H7 (cell line): ENCODE measurements around the gene MINAR1. TPM values are rescaled to one million over a fixed set of nuclear protein-coding genes. Genes with fewer than 3 reads are reported as not detected.

Experiments
- DNase-seq: peaks from one replicate; pipeline ENCODE4 v3.0.0; 2012
- H3K27me3 ChIP-seq: 2 replicates; pipeline ENCODE4 v1.6.0; 2011; ENCODE audit warnings: mild to moderate bottlenecking, low read length; ENCODE audit not compliant: control insufficient read depth, insufficient read depth
- H3K36me3 ChIP-seq: replicated peaks from 2 replicates; pipeline ENCODE4 v1.5.1; 2011; ENCODE audit warnings: low read length; ENCODE audit not compliant: control insufficient read depth, insufficient read depth
- H3K4me3 ChIP-seq: 2 replicates; pipeline ENCODE4 v1.5.1; 2011; ENCODE audit warnings: low read depth, mild to moderate bottlenecking, control low read depth, low read length, moderate library complexity; ENCODE audit not compliant: insufficient read depth
- total RNA-seq: library from RNA; depleted of rRNA; stranded (reverse); fragments of >200 nt; shearing (Covaris generic); gene quantifications from 2 replicates; pipeline ENCODE4 v1.2.3, GENCODE V29; 2014

The MINAR1 gene
- total RNA-seq, 1 experiment from 2014 or later, result 1.0 TPM

GRCh38 chr15:79442911-79443310 is 10.8 kb downstream of the MINAR1 start:
- DNase-seq, result no peak

DNA sequence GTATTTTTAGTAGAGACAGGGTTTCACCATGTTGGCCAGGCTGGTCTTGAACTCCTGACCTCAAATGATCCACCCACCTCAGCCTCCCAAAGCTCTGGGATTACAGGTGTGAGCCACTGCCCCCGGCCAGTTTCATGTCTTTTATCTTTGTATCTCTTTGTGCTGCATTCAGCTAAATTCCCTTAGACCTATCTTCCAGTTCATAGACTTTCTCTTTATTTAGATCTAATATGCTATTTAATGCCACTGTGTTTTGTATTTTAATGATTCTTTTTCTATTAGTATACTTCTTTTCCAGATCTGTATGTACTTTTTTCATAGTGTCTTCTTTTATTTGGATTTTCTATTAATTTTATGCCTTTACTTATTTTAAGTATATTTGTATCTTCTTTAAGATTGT is 14.9 kb downstream of the MINAR1 start:
- no peak for DNase-seq
- Histone ChIP-seq H3K4me3 (no peak overlapping the region), H3K27me3 (no peaks in the 10 kb centered on the region), H3K36me3 (no peaks in the 10 kb centered on the region)

More at GRCh38 chr15:79442911-79443310, 10.8 kb downstream of the MINAR1 start:
- H3K36me3 ChIP-seq, result no peaks in the 10 kb centered on the region
- H3K4me3 ChIP-seq, result no peak overlapping the region
- H3K27me3 ChIP-seq, result no peaks in the 10 kb centered on the region

DNA sequence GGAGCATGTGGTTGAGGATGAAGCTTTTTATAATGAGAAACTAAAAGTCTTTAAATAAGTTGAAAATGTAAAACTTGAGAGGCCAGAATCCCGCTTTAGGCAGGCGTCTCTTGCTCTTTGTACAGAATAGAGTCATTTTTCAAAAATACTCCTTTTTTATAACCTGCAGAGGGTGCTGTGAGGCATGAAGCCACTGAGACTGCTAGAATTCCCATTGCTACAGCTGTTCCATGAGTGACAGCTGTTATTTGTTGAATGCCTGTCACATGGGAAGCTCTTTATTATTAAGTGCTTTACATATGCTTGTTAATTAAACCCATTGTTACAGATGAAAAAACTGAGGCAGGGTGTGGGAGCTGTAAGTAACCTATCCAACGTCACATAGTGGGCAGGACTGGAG is 18.5 kb downstream of the MINAR1 start:
- H3K36me3 ChIP-seq, result no peaks in the 10 kb centered on the region
- peak; percentile 40 for DNase-seq
- H3K27me3 ChIP-seq, result no peaks in the 10 kb centered on the region
- no peak overlapping the region for H3K4me3 ChIP-seq

GRCh38 chr15:79451361-79451999 is 19.3 kb downstream of the MINAR1 start:
- Histone ChIP-seq H3K36me3 (no peaks in the 10 kb centered on the region), H3K4me3 (no peak overlapping the region), H3K27me3 (no peaks in the 10 kb centered on the region)
- DNase-seq, result peak; percentile 58

- Histone ChIP-seq H3K36me3 (no peaks in the 10 kb centered on the region), H3K4me3 (no peak overlapping the region), H3K27me3 (no peaks in the 10 kb centered on the region)
- DNase-seq, result no peak
Observed at GRCh38 chr15:79452244-79453051, 20.3 kb downstream of the MINAR1 start.

DNA sequence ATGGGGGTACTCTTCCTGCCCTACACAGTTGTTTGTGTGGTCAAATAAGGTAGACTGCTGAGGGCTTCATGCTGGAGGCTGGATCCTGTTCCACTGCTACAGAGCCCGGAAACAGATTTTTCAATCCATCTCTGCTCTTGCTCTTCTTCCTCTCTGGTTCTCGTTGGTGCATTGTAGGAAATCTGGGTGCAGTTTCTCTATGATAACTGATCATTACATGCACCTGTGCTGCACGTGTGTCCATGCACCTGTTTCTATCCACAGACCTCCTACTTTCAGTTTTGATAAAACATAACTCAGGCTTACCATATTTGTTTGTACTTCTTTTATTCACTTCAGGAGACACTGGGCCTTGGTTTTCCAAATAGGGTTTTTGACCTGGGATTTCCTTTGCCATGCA is 21.3 kb downstream of the MINAR1 start:
- no peak for DNase-seq
- Histone ChIP-seq H3K27me3 (no peaks in the 10 kb centered on the region), H3K36me3 (no peaks in the 10 kb centered on the region), H3K4me3 (no peak overlapping the region)

DNA sequence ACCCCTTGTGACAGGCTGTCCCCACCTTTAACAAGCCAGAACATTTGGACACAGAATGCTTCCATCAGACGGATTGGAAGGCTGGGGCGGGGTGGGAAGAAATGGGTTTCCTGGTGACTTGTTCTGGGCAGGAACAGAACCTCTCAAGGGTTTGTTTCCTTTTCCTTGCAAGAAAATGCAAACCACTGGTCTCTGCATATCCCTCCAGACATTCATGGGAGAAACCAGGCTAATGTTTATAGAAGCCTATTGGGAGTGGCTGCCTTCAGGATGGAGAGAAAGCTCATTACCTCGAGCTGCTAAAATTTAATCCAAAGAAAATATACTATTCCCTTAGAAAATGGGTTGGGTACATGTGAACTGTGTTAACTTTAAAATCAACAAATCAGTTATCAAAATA is 21.9 kb downstream of the MINAR1 start:
- no peaks in the 10 kb centered on the region for H3K27me3 ChIP-seq
- DNase-seq, result no peak
- H3K4me3 ChIP-seq, result no peak overlapping the region
- no peaks in the 10 kb centered on the region for H3K36me3 ChIP-seq

- H3K27me3 ChIP-seq, result no peaks in the 10 kb centered on the region
- no peak for DNase-seq
- no peaks in the 10 kb centered on the region for H3K36me3 ChIP-seq
- no peak overlapping the region for H3K4me3 ChIP-seq
Observed at GRCh38 chr15:79455361-79455760, 23.2 kb downstream of the MINAR1 start.

DNA sequence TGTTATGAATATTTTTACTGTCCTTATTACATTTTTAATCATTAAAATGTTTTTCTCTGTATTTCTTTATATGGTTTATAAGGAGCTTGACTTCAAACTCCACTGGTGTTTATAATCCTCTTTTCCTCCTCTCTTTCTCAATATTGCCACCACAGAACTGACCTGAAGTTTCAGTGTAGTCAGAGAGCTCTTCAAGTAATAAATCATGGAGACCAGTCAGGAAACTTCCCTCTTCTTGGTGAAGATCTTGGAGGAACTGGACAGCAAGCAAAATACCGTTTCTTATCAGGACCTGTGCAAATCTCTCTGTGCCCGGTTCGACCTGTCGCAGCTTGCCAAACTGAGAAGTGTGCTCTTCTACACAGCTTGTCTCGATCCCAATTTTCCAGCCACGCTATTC is 23.8 kb downstream of the MINAR1 start:
- DNase-seq, result no peak
- Histone ChIP-seq H3K4me3 (no peak overlapping the region), H3K36me3 (no peaks in the 10 kb centered on the region), H3K27me3 (no peaks in the 10 kb centered on the region)

DNA sequence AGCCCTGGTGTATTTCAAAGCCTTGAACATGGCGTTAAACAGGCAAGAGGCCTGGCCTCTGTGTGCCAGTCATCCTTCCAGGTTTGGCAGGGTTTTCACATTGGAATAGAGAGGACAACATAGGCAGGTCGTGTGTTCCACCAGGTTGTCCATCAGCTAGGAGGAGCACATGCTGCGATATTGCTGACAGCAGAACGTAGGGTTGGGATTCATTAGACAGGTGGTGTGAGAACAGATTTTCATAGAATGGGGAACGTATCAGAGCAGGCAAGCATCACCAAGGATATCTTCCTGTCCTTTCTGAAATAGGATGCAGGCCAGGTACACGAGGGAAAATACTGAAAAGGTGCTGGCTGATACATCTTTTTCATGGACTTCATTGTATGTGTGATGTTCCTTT is 26.4 kb downstream of the MINAR1 start:
- no peaks in the 10 kb centered on the region for H3K27me3 ChIP-seq
- no peak overlapping the region for H3K4me3 ChIP-seq
- no peak for DNase-seq
- H3K36me3 ChIP-seq, result no peaks in the 10 kb centered on the region

DNA sequence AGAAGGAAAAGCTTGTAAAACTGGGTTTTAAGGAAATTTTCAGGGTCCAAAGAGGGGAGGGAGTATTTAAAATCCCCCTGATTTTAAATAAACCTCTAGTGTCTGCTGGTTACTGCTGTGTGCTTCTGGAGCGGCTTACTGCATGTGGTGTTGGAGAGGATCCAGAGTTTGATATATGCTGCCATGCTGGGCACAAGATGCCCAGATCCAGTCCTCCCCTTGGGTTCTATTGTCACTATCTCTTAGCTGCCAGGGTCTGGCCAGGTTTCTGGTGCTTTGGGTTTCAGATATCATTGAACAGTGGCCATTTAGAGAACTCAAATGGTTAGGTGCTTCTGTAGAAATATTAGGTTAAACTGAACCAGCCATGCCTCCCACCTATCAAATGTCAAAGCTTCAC is 27.5 kb downstream of the MINAR1 start:
- no peaks in the 10 kb centered on the region for H3K36me3 ChIP-seq
- no peak overlapping the region for H3K4me3 ChIP-seq
- H3K27me3 ChIP-seq, result no peaks in the 10 kb centered on the region
- no peak for DNase-seq

DNA sequence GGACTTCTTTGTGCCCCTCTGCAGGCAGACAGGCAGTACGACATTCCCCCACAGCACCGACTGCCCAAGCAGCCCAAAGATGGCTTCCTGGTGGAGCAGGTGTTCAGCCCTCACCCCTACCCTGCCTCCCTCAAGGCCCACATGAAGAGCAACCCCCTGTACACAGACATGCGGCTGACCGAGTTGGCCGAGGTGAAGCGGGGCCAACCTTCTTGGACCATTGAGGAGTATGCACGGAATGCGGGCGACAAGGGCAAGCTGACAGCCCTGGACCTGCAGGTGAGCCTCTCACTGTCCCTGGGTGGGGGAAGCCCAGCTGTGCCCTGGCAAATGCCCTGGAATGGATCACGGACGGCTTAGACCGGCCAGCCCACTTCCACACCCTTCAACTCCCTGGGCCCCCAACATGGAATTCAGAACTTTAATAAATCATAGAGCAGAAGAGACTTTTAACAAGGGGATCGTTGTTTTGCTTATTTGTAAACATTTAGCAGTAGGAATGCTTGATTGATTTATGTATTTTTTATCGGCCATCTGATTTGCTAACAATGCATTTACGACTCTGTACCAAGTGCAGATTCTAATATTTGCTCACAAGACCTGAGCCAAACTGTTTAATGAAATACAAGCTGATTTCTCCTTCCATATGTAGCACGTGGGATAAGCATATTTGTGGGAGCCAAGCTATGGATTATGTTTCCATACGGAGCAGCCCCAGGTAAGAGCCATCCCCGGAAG is 31.1 kb downstream of the MINAR1 start:
- H3K36me3 ChIP-seq, result no peaks in the 10 kb centered on the region
- no peak for DNase-seq
- H3K4me3 ChIP-seq, result no peak overlapping the region
- no peaks in the 10 kb centered on the region for H3K27me3 ChIP-seq

- no peak overlapping the region for H3K4me3 ChIP-seq
- no peaks in the 10 kb centered on the region for H3K27me3 ChIP-seq
- DNase-seq, result no peak
Observed at GRCh38 chr15:79463781-79464270, 31.7 kb downstream of the MINAR1 start.

GRCh38 chr15:79466488-79466887 is 34.4 kb downstream of the MINAR1 start:
- H3K36me3 ChIP-seq, result no peaks in the 10 kb centered on the region
- DNase-seq, result no peak
- H3K27me3 ChIP-seq, result no peaks in the 10 kb centered on the region
- H3K4me3 ChIP-seq, result no peak overlapping the region

More at GRCh38 chr15:79463781-79464270, 31.7 kb downstream of the MINAR1 start:
- no peaks in the 10 kb centered on the region for H3K36me3 ChIP-seq
